PC-3 (cell line): ENCODE data around the gene GPC3.

Source experiments
- EZH2 ChIP-seq: fragments of 300-600 bp; sonication (generic); IDR thresholded peaks from one replicate; pipeline ENCODE4 v1.6.1; 2017; ENCODE audit warnings: antibody characterized with exemption, mild to moderate bottlenecking, low read length; ENCODE audit not compliant: unreplicated experiment
- EZH2phosphoT487 ChIP-seq: fragments of 300-600 bp; sonication (generic); IDR thresholded peaks from 2 replicates; pipeline ENCODE4 v1.6.1; 2018; ENCODE audit warnings: mild to moderate bottlenecking, antibody characterized with exemption, low read length, borderline replicate concordance
- TF ChIP-seq, protein P1 (sequence below): fragments of 300-600 bp; sonication (generic); conservative IDR thresholded peaks from 2 replicates; pipeline ENCODE4 v1.5.1; 2017; ENCODE audit warnings: antibody characterized with exemption, low read depth, mild to moderate bottlenecking, low read length

GRCh38 chrX:133749370-133749769 is 236.0 kb downstream of the GPC3 start:
- TF ChIP-seq, protein P1, sequence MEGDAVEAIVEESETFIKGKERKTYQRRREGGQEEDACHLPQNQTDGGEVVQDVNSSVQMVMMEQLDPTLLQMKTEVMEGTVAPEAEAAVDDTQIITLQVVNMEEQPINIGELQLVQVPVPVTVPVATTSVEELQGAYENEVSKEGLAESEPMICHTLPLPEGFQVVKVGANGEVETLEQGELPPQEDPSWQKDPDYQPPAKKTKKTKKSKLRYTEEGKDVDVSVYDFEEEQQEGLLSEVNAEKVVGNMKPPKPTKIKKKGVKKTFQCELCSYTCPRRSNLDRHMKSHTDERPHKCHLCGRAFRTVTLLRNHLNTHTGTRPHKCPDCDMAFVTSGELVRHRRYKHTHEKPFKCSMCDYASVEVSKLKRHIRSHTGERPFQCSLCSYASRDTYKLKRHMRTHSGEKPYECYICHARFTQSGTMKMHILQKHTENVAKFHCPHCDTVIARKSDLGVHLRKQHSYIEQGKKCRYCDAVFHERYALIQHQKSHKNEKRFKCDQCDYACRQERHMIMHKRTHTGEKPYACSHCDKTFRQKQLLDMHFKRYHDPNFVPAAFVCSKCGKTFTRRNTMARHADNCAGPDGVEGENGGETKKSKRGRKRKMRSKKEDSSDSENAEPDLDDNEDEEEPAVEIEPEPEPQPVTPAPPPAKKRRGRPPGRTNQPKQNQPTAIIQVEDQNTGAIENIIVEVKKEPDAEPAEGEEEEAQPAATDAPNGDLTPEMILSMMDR, result no peak
- TF ChIP-seq EZH2phosphoT487, result no peak
- TF ChIP-seq EZH2, result no peak
